ENCODE data around the gene CXCR5.
A peak's percentile ranks its signal among the peaks of the same experiment; 100 is the strongest.

Gene CXCR5

DNA sequence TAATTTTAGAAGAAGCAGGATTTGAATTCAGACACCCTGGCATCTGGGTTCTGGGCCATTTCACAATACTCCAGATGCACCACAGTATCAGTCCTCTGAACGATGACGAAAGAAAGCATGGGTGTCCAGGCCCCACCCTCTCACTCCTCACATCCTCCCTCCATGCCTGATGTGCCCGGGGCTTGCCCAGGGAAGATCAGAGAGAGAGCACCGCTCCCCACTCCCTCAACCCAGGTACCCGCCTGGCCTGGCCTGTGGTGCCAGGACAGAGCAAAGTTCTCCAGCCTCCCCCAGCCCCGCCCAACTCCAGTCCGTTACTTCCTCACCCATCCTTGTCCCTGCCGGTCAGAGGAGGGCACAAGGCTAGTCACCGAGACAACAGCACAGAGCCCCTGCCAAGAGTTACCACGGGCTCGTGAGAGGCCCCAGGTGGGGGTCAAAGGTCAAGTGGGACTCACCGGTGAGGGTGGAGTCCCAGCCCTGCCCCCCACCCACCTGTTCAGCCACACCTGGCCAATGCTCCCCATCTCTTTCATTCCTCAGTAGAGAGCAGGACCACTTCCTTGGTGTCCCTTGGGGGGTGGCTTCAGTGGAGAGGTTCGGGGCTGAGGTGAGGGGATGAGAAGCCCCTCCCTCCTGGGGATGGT lies 33.9 kb downstream of the CXCR5 start:
- TF ChIP-seq CEBPB (IDR thresholded peaks at IDR 0.05) (peak; percentile 64; the same call in 1 of the 2 replicates), FOXM1 (IDR thresholded peaks at IDR 0.05; ENCODE audit: borderline replicate concordance, low read depth) (no peak), CREB1 (IDR thresholded peaks at IDR 0.05; ENCODE audit: low read depth) (no peak)

DNA sequence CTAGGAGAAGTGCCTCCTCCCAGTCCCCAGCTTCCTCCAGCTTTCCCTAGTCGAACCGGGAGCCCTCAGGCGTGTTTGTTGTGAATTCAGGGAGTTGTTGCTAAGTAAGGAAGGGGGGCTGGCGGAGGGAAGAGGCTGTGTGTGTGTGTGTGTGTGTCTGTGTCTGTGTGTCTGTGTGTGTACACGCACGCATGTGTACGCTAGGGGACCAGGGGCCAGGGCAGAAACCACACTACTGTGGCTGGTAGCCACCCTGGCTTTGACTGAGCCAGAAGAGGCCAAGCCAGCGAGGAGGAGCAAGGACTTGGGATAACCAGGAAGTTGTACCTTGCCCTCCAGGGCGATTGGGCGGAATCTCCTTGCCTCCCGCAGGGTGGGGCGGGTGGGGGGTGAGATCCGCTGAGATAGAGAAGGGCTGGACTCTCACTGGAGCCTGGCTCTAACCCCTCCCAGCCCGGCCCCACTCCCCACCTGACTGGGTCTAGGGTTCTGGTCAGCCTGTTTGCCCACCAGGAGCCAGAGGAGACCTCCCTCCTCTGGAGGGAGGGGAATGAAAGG lies 34.5 kb downstream of the CXCR5 start:
- no peak for TF ChIP-seq REST (IDR thresholded peaks at IDR 0.05; ENCODE audit: low read depth)
- TF ChIP-seq TCF12 (IDR thresholded peaks at IDR 0.05; ENCODE audit: low read depth): no peak
- no peak for TF ChIP-seq EGR1 (IDR thresholded peaks at IDR 0.05)
- 0 out of 2 replicates have a peak, but pooled peaks have one; percentile 22 for TF ChIP-seq TEAD4 (IDR thresholded peaks at IDR 0.05)
- TF ChIP-seq NFIC (IDR thresholded peaks at IDR 0.05): no peak
- TF ChIP-seq, protein P1, sequence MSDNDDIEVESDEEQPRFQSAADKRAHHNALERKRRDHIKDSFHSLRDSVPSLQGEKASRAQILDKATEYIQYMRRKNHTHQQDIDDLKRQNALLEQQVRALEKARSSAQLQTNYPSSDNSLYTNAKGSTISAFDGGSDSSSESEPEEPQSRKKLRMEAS (IDR thresholded peaks at IDR 0.05): peak; percentile 44; the same call in 1 of the 2 replicates
- no peak for TF ChIP-seq YY1 (IDR thresholded peaks at IDR 0.05; ENCODE audit: low read depth)
- TF ChIP-seq ZBTB7A (IDR thresholded peaks at IDR 0.05; ENCODE audit: low read depth): no peak; the same call in 1 of the 2 replicates
- TF ChIP-seq CREB1 (IDR thresholded peaks at IDR 0.05; ENCODE audit: low read depth): no peak
- TF ChIP-seq, protein P2, sequence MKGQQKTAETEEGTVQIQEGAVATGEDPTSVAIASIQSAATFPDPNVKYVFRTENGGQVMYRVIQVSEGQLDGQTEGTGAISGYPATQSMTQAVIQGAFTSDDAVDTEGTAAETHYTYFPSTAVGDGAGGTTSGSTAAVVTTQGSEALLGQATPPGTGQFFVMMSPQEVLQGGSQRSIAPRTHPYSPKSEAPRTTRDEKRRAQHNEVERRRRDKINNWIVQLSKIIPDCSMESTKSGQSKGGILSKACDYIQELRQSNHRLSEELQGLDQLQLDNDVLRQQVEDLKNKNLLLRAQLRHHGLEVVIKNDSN (IDR thresholded peaks at IDR 0.05): no peak
- no peak for TF ChIP-seq FOXM1 (IDR thresholded peaks at IDR 0.05; ENCODE audit: borderline replicate concordance, low read depth)
- no peak for TF ChIP-seq RAD21 (IDR thresholded peaks at IDR 0.05; ENCODE audit: low read depth)
- no peak for TF ChIP-seq CEBPB (IDR thresholded peaks at IDR 0.05)
- TF ChIP-seq TAF1 (IDR thresholded peaks at IDR 0.05; ENCODE audit: low read depth): 0 out of 2 replicates have a peak, but pooled peaks have one; percentile 23

DNA sequence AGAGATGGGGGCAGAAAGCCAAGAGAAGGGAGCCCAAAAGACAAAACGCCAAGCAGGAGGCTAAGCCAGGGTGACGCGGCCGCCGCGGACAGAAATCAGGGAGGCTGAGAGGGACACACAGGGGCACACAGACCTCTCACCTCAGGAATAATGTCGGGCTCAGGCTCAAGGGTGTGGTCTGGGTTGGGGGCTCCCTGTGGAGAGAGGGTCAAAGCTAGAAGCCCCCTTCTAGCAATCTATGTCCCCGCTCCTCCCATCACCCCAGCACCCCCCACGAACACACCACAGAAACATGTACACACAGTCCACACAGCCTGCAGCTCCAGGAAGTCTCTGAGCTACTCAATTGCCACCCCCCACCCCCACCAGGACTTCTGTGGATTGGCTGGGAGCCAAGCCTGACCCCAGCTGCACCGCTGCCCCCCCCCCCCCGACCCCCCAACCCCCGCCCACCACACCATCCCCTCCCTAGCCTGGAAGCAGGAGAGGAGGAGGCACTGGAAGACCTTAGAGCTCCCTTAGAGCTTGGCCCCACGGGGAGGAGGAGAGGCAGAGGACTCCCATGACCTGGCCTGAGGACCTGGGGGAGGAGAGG lies 35.1 kb downstream of the CXCR5 start:
- no peak for TF ChIP-seq EP300 (IDR thresholded peaks at IDR 0.05; ENCODE audit: borderline replicate concordance)
- no peak for TF ChIP-seq EGR1 (IDR thresholded peaks at IDR 0.05)
- TF ChIP-seq ZBTB7A (IDR thresholded peaks at IDR 0.05; ENCODE audit: low read depth): 0 out of 2 replicates have a peak, but pooled peaks have one; percentile 19
- TF ChIP-seq NFIC (IDR thresholded peaks at IDR 0.05): no peak

DNA sequence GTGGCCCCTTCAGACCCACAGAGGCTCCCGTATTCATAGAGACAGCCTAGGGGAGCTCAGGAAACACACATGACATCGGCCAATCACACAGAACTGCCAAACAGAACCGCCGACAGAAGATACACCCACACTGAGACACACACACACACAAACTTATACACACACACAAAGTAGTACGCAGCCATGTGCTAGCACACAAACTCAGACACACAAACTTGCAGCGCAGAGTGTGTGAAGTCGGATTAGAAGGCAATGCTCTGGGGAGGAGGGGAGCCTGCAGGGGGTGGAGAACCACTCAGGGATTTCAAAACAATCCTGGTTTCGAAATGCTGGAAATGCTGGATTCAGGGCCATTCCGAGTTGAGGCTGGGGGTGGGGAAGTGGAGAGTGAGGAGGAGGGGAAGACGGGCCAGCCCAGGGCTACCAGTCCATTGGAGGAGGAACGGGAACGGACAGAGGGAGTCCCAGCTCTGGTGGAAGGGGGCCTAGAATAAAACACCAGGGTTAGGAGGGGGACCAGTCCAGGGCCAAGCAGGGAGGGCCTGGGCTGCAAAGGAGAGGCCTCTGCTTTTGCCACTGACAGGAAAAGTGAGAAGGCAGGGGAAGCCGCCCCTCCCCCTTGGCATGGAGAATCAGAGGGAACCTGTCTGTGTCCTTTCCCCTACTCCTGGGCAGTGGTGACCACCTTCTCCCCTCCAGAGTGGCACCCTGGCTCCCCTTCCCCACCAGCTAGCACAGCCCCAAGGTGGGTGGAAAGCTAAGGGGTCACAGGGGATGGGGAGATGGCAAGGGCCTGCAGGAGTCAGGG lies 37.6 kb downstream of the CXCR5 start:
- TF ChIP-seq ZBTB7A (IDR thresholded peaks at IDR 0.05; ENCODE audit: low read depth) (peak; percentile 79), CEBPB (IDR thresholded peaks at IDR 0.05) (peak; percentile 90), TCF12 (IDR thresholded peaks at IDR 0.05; ENCODE audit: low read depth) (peak; percentile 62; the same call in 1 of the 2 replicates), EP300 (IDR thresholded peaks at IDR 0.05; ENCODE audit: borderline replicate concordance) (peak; percentile 61; the same call in 1 of the 2 replicates)
- TF ChIP-seq, protein P1 (IDR thresholded peaks at IDR 0.05): no peak; the same call in 1 of the 2 replicates

DNA sequence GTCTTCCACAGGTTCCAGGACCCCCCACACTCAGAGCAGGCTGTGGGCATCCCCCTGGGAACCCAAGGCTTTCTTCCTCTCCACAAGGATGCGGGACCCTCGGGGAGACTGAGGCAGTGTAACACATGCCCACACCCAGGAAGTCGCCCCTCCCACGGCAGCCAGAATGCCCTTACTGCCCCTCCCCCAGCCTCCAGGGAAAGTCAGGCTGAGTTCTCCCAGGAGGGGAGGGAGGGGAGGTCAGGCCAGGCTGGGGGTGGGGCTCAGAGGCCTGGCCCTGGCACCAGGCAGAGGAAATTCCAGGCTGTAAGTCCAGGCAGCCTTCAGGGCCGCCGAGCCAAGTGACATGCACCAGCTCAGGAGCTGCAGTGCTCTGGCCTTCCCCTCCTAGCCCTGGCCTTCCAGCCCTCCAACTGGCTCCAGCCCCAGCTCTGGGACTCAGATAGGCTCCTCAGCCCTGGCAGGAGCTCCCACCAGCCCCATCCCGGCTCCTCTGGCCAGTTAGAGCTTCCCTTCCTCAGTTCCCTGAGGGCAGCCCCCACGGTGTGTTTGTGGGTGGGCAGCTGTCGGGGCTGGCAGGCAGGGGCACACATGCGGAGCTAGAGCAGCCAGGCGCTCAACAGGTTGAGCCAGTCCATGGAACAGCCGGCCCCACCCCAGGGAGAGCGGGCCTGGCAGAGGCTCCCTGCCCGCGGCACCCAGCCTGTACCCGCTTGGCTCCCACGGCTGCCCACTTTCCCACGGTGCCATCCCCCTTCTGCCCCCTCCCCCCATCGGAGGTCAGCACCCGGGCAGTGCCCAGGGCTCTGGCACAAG lies 38.4 kb downstream of the CXCR5 start:
- TF ChIP-seq CEBPB (IDR thresholded peaks at IDR 0.05) (no peak), EGR1 (IDR thresholded peaks at IDR 0.05) (no peak), CREB1 (IDR thresholded peaks at IDR 0.05; ENCODE audit: low read depth) (no peak), NFIC (IDR thresholded peaks at IDR 0.05) (peak; percentile 38), TCF12 (IDR thresholded peaks at IDR 0.05; ENCODE audit: low read depth) (peak; percentile 16; the same call in 1 of the 2 replicates), FOXM1 (IDR thresholded peaks at IDR 0.05; ENCODE audit: borderline replicate concordance, low read depth) (no peak), TEAD4 (IDR thresholded peaks at IDR 0.05) (peak; percentile 78), RAD21 (IDR thresholded peaks at IDR 0.05; ENCODE audit: low read depth) (no peak), ZBTB7A (IDR thresholded peaks at IDR 0.05; ENCODE audit: low read depth) (peak; percentile 15; the same call in 1 of the 2 replicates), YY1 (IDR thresholded peaks at IDR 0.05; ENCODE audit: low read depth) (no peak), REST (IDR thresholded peaks at IDR 0.05; ENCODE audit: low read depth) (no peak), TAF1 (IDR thresholded peaks at IDR 0.05; ENCODE audit: low read depth) (peak; percentile 36; the same call in 1 of the 2 replicates), EP300 (IDR thresholded peaks at IDR 0.05; ENCODE audit: borderline replicate concordance) (peak; percentile 50; the same call in 1 of the 2 replicates)
- TF ChIP-seq, protein P1 (IDR thresholded peaks at IDR 0.05): peak; percentile 70
- TF ChIP-seq, protein P2 (IDR thresholded peaks at IDR 0.05): 0 out of 2 replicates have a peak, but pooled peaks have one; percentile 10

Measured in Ishikawa (cell line).